SU-DHL-6 (cell line): Measurements from ENCODE around the gene ARPC4.

Experiments used
- H2AFZ ChIP-seq: fragments of 200-600 bp; sonication (generic); 2 replicates; pipeline ENCODE4 v1.6.1; 2014; ENCODE audit warnings: low read depth, mild to moderate bottlenecking, moderate library complexity, mixed read lengths, antibody characterized with exemption, low read length; ENCODE audit not compliant: severe bottlenecking
- H3F3A ChIP-seq: fragments of 200-600 bp; shearing (Covaris generic); 2 replicates; pipeline ENCODE4 v1.6.0; 2016; ENCODE audit warnings: antibody characterized with exemption, mild to moderate bottlenecking; ENCODE audit not compliant: insufficient read depth
- H3K27ac ChIP-seq: fragments of 200-600 bp; sonication (generic); 2 replicates; pipeline ENCODE4 v1.5.1; 2016; ENCODE audit warnings: low read depth, mild to moderate bottlenecking, low read length, moderate library complexity, mixed read lengths
- H3K27me3 ChIP-seq: fragments of 200-600 bp; sonication (generic), shearing (Covaris generic); 2 replicates; pipeline ENCODE4 v1.6.0; 2014; ENCODE audit warnings: mild to moderate bottlenecking, low read length
- H3K36me3 ChIP-seq: fragments of 200-600 bp; sonication (generic); 2 replicates; pipeline ENCODE4 v1.6.1; 2014; ENCODE audit warnings: mild to moderate bottlenecking, low read length, mixed read lengths
- H3K4me2 ChIP-seq: fragments of 300-600, 200-600 bp; shearing (Covaris generic), sonication (generic); 2 replicates; pipeline ENCODE4 v1.6.0; 2014; ENCODE audit warnings: low read length, low read depth, mild to moderate bottlenecking; ENCODE audit not compliant: poor library complexity, severe bottlenecking
- H3K4me3 ChIP-seq: fragments of 200-600 bp; sonication (generic); 2 replicates; pipeline ENCODE4 v1.5.1; 2014; ENCODE audit warnings: antibody characterized with exemption, low read length, mild to moderate bottlenecking, mixed read lengths; ENCODE audit not compliant: insufficient read depth, poor library complexity, severe bottlenecking
- H3K79me2 ChIP-seq: fragments of 200-600 bp; sonication (generic); 2 replicates; pipeline ENCODE4 v1.6.1; 2014; ENCODE audit warnings: mild to moderate bottlenecking, low read length, moderate library complexity; ENCODE audit not compliant: insufficient read depth
- H3K9ac ChIP-seq: fragments of 200-600 bp; sonication (generic); 2 replicates; pipeline ENCODE4 v1.7.0; 2014; ENCODE audit warnings: mild to moderate bottlenecking, low read length
- H3K9me2 ChIP-seq: fragments of 200-600 bp; sonication (generic); replicated peaks from 2 replicates; pipeline ENCODE4 v1.6.1; 2014; ENCODE audit warnings: low read length; ENCODE audit not compliant: insufficient read depth
- H3K9me3 ChIP-seq: fragments of 200-600 bp; sonication (generic); 2 replicates; pipeline ENCODE4 v1.6.1; 2014; ENCODE audit warnings: low read length, mixed read lengths; ENCODE audit not compliant: insufficient read depth
- H4K20me1 ChIP-seq: fragments of 200-600 bp; sonication (generic); 2 replicates; pipeline ENCODE4 v1.6.1; 2014; ENCODE audit warnings: low read depth, mild to moderate bottlenecking, antibody characterized with exemption, low read length, moderate library complexity, mixed read lengths
- CTCF ChIP-seq: fragments of 200-600 bp; sonication (generic); IDR thresholded peaks from one replicate; pipeline ENCODE4 v1.5.1; 2017; ENCODE audit warnings: antibody characterized with exemption, mild to moderate bottlenecking, low read length, moderate library complexity; ENCODE audit not compliant: insufficient read depth, poor library complexity, severe bottlenecking
- EZH2phosphoT487 ChIP-seq: fragments of 200-600 bp; sonication (generic), shearing (Covaris generic); conservative IDR thresholded peaks from 2 replicates; pipeline ENCODE4 v1.6.1; 2018; ENCODE audit warnings: mild to moderate bottlenecking, antibody characterized with exemption, low read length, moderate library complexity, mixed read lengths

ARPC4 gene

GRCh38 chr3:9748031-9748430 is 44.9 kb upstream of the ARPC4 start:
- Histone ChIP-seq H3K9me2 (no peaks in the 10 kb centered on the region), H3K4me3 (no peak overlapping the region), H3K9me3 (no peaks in the 10 kb centered on the region), H4K20me1 (no peaks in the 10 kb centered on the region), H3K79me2 (peaks cover 20% of the 10 kb centered on the region), H3K36me3 (no peaks in the 10 kb centered on the region), H2AFZ (no peak overlapping the region), H3K9ac (no peak overlapping the region), H3F3A (peaks cover 12% of the 10 kb centered on the region; the same call in 1 of the 2 replicates), H3K4me2 (no peak overlapping the region), H3K27me3 (no peaks in the 10 kb centered on the region), H3K27ac (no peak overlapping the region)
- no peak for TF ChIP-seq EZH2phosphoT487

- H3K9me2 ChIP-seq: no peaks in the 10 kb centered on the region
- H2AFZ ChIP-seq: peak overlapping the region; percentile 67
Measured at GRCh38 chr3:9749296-9749644, 43.6 kb upstream of the ARPC4 start.

GRCh38 chr3:9749645-9750555 is 43.0 kb upstream of the ARPC4 start, which contains the start of gene OGG1:
Gene OGG1, plus strand, starts transcription at chr3:9749952. Its CDS starts 335 bp downstream, at chr3:9750287.
- peak within 1 kb of the TSS; percentile 67 for H2AFZ ChIP-seq
- no peak for TF ChIP-seq CTCF
- TF ChIP-seq EZH2phosphoT487: no peak
- H3K36me3 ChIP-seq: no peaks in the 10 kb centered on the region

More at GRCh38 chr3:9749296-9749644, 43.6 kb upstream of the ARPC4 start:
- H3K4me2 ChIP-seq: peak overlapping the region; percentile 85
- H4K20me1 ChIP-seq: no peaks in the 10 kb centered on the region
- no peaks in the 10 kb centered on the region for H3K9me3 ChIP-seq
- peaks cover 20% of the 10 kb centered on the region for H3K79me2 ChIP-seq
- no peak for TF ChIP-seq EZH2phosphoT487
- TF ChIP-seq CTCF: no peak
- peak overlapping the region; percentile 53 for H3K4me3 ChIP-seq
- H3K9ac ChIP-seq: peak overlapping the region; percentile 81
- H3K27ac ChIP-seq: peak overlapping the region; percentile 89
- no peaks in the 10 kb centered on the region for H3K36me3 ChIP-seq
- no peaks in the 10 kb centered on the region for H3K27me3 ChIP-seq
- H3F3A ChIP-seq: peaks cover 12% of the 10 kb centered on the region; the same call in 1 of the 2 replicates

More at GRCh38 chr3:9749645-9750555, 43.0 kb upstream of the ARPC4 start, which contains the start of gene OGG1:
- peak within 1 kb of the TSS; percentile 90 for H3K4me3 ChIP-seq
- no peaks in the 10 kb centered on the region for H3K27me3 ChIP-seq
- H3F3A ChIP-seq: peaks cover 12% of the 10 kb centered on the region; the same call in 1 of the 2 replicates
- H3K9me2 ChIP-seq: no peaks in the 10 kb centered on the region
- H3K4me2 ChIP-seq: peak within 1 kb of the TSS; percentile 85
- peak within 1 kb of the TSS; percentile 81 for H3K9ac ChIP-seq
- peak within 1 kb of the TSS; percentile 89 for H3K27ac ChIP-seq
- no peaks in the 10 kb centered on the region for H3K9me3 ChIP-seq
- no peaks in the 10 kb centered on the region for H4K20me1 ChIP-seq
- H3K79me2 ChIP-seq: peaks cover 20% of the 10 kb centered on the region
